Measurements from ENCODE around the gene PTPMT1.

Gene PTPMT1

GRCh38 chr11:47593934-47594855 is 28.8 kb downstream of the PTPMT1 start, which contains the start of gene C1QTNF4:
Gene C1QTNF4, minus strand, starts transcription at chr11:47594411. Its CDS starts 3,601 bp downstream, at chr11:47590810.
- Mint-ChIP-seq H3K36me3 (ENCODE audit: low read depth) (no peaks in the 10 kb centered on the region), H3K9me3 (no peaks in the 10 kb centered on the region), H3K27me3 (ENCODE audit: low read depth) (peaks cover 32% of the 10 kb centered on the region), H3K4me3 (no peak within 1 kb of the TSS), H3K27ac (no peak within 1 kb of the TSS), H3K4me1 (ENCODE audit: low read depth) (peaks cover 8% of the 10 kb centered on the region)
- no peak for DNase-seq (ENCODE audit: low spot score)

- Mint-ChIP-seq H3K4me1 (ENCODE audit: low read depth) (peaks cover 8% of the 10 kb centered on the region), H3K4me3 (no peak overlapping the region), H3K27ac (no peak overlapping the region), H3K9me3 (no peaks in the 10 kb centered on the region), H3K27me3 (ENCODE audit: low read depth) (peaks cover 32% of the 10 kb centered on the region), H3K36me3 (ENCODE audit: low read depth) (no peaks in the 10 kb centered on the region)
- no peak for DNase-seq (ENCODE audit: low spot score)
These were observed 29.6 kb downstream of the PTPMT1 start for GRCh38 chr11:47595029-47595428.

- Mint-ChIP-seq H3K4me3 (no peak overlapping the region), H3K27ac (no peak overlapping the region), H3K4me1 (ENCODE audit: low read depth) (peaks cover 8% of the 10 kb centered on the region), H3K9me3 (no peaks in the 10 kb centered on the region), H3K27me3 (ENCODE audit: low read depth) (peaks cover 32% of the 10 kb centered on the region), H3K36me3 (ENCODE audit: low read depth) (no peaks in the 10 kb centered on the region)
- no peak for DNase-seq (ENCODE audit: low spot score)
These were observed 30.6 kb downstream of the PTPMT1 start for GRCh38 chr11:47595967-47596366.

DNA sequence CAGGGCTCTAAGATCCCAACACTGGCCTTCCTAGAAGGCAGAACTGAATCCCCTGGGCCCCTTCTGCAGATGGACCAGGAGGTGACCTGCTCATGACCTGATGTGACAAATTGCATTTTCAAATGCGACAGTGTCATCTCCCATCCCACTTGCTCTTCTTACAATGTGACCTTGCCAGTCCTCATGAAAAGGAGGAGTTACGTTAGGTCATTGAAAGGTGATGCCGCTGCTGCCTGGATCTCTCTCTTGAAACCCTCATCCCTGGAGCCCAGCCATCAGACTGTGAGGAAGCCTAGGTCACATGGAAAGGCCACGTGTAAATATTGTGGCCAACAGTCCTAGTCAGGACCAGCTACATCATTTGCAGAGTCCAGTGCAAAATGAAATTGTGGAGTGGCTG is 34.5 kb downstream of the PTPMT1 start:
- H3K27ac Mint-ChIP-seq, result no peak overlapping the region
- H3K9me3 Mint-ChIP-seq, result no peaks in the 10 kb centered on the region
- no peaks in the 10 kb centered on the region for H3K4me1 Mint-ChIP-seq (ENCODE audit: low read depth)
- no peaks in the 10 kb centered on the region for H3K36me3 Mint-ChIP-seq (ENCODE audit: low read depth)
- peaks cover 9% of the 10 kb centered on the region for H3K27me3 Mint-ChIP-seq (ENCODE audit: low read depth)
- DNase-seq (ENCODE audit: low spot score), result no peak
- H3K4me3 Mint-ChIP-seq, result no peak overlapping the region

DNA sequence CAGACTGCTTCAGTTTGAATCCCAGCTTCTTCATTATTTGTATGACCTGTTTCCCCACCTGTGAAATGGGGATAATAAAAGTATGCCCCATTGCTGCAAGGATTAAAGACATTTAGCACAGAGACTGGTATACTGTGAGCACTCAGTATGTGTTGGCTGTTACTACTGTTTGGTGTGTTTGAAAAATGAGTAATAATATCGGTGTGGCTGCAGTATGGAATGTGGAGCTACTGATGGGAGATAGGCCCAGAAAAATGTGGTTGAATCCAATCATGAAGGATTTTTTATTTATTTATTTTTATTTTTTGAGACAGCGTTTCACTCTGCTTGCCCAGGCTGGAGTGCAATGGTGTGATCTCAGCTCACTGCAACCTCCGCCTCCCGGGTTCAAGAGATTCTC is 37.9 kb downstream of the PTPMT1 start:
- Mint-ChIP-seq H3K27me3 (ENCODE audit: low read depth) (no peaks in the 10 kb centered on the region), H3K4me1 (ENCODE audit: low read depth) (no peaks in the 10 kb centered on the region), H3K36me3 (ENCODE audit: low read depth) (peaks cover 5% of the 10 kb centered on the region), H3K9me3 (no peaks in the 10 kb centered on the region), H3K27ac (no peak overlapping the region), H3K4me3 (no peak overlapping the region)
- no peak for DNase-seq (ENCODE audit: low spot score)

DNA sequence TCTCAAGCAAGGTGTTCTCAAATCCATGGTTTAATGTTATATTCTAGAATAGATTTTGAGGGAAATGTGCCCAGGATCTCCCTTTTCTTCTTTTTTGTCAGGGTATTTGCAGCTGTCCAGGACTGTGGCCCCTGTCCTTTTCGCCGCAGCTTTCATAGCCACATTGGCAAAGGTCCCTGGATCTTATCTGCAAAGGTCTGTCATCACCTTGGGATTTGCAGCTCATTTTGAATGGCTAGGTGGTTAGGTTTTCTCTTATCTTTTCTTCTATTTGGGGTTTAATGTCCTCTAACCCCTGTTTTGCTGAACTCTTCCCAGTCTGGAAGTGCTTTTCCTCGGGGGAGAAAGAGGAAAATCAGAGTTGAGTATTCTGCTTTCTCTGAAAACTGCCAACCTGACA is 40.5 kb downstream of the PTPMT1 start:
- no peak overlapping the region for H3K27ac Mint-ChIP-seq
- no peak overlapping the region for H3K4me3 Mint-ChIP-seq
- H3K4me1 Mint-ChIP-seq (ENCODE audit: low read depth), result peaks cover 4% of the 10 kb centered on the region
- H3K9me3 Mint-ChIP-seq, result no peaks in the 10 kb centered on the region
- no peaks in the 10 kb centered on the region for H3K27me3 Mint-ChIP-seq (ENCODE audit: low read depth)
- DNase-seq (ENCODE audit: low spot score), result no peak
- H3K36me3 Mint-ChIP-seq (ENCODE audit: low read depth), result peaks cover 7% of the 10 kb centered on the region

DNA sequence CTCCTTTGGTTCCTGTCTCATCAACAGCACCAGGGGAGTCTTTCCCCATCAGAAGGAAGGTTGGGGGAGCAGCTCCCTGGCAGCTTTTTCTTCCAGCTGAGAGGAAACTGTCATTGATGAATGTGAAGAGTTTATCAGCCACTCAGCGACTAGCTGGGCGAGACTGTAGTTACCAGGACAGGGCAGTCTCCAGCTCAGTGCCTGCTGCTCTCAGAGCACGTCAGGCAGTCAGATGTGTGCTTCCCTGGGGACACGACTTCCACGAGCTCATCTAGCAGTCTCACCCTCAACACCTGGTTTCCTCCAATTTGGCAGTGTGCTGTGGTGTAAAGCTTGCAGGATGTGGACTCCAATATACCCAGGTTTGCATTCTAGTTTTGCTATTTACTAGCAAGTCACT is 41.3 kb downstream of the PTPMT1 start:
- H3K4me1 Mint-ChIP-seq (ENCODE audit: low read depth), result peaks cover 8% of the 10 kb centered on the region
- no peaks in the 10 kb centered on the region for H3K9me3 Mint-ChIP-seq
- no peaks in the 10 kb centered on the region for H3K27me3 Mint-ChIP-seq (ENCODE audit: low read depth)
- H3K4me3 Mint-ChIP-seq, result no peak overlapping the region
- H3K27ac Mint-ChIP-seq, result no peak overlapping the region
- peaks cover 11% of the 10 kb centered on the region for H3K36me3 Mint-ChIP-seq (ENCODE audit: low read depth)
- no peak for DNase-seq (ENCODE audit: low spot score)

- Mint-ChIP-seq H3K4me3 (no peak overlapping the region), H3K27me3 (ENCODE audit: low read depth) (no peaks in the 10 kb centered on the region), H3K9me3 (no peaks in the 10 kb centered on the region), H3K27ac (no peak overlapping the region), H3K4me1 (ENCODE audit: low read depth) (peaks cover 9% of the 10 kb centered on the region), H3K36me3 (ENCODE audit: low read depth) (peaks cover 11% of the 10 kb centered on the region)
- DNase-seq (ENCODE audit: low spot score), result no peak
These were observed 42.0 kb downstream of the PTPMT1 start for GRCh38 chr11:47607380-47607779.

- H3K27me3 Mint-ChIP-seq (ENCODE audit: low read depth), result no peaks in the 10 kb centered on the region
- H3K4me3 Mint-ChIP-seq, result no peak overlapping the region
- DNase-seq (ENCODE audit: low spot score), result no peak
- peak overlapping the region; percentile 62 for H3K27ac Mint-ChIP-seq
- H3K9me3 Mint-ChIP-seq, result no peaks in the 10 kb centered on the region
- peaks cover 11% of the 10 kb centered on the region for H3K36me3 Mint-ChIP-seq (ENCODE audit: low read depth)
- H3K4me1 Mint-ChIP-seq (ENCODE audit: low read depth), result peaks cover 9% of the 10 kb centered on the region
These were observed 44.3 kb downstream of the PTPMT1 start for GRCh38 chr11:47609675-47610074.

GRCh38 chr11:47611348-47611794 is 46.0 kb downstream of the PTPMT1 start:
- no peak overlapping the region for H3K4me3 Mint-ChIP-seq
- no peak for DNase-seq (ENCODE audit: low spot score)
- no peaks in the 10 kb centered on the region for H3K9me3 Mint-ChIP-seq
- H3K27me3 Mint-ChIP-seq (ENCODE audit: low read depth), result no peaks in the 10 kb centered on the region
- no peak overlapping the region for H3K27ac Mint-ChIP-seq
- H3K4me1 Mint-ChIP-seq (ENCODE audit: low read depth), result peaks cover 9% of the 10 kb centered on the region
- H3K36me3 Mint-ChIP-seq (ENCODE audit: low read depth), result peaks cover 13% of the 10 kb centered on the region

- Mint-ChIP-seq H3K4me3 (no peak overlapping the region), H3K9me3 (no peaks in the 10 kb centered on the region), H3K4me1 (ENCODE audit: low read depth) (peaks cover 13% of the 10 kb centered on the region), H3K27ac (no peak overlapping the region), H3K36me3 (ENCODE audit: low read depth) (peaks cover 23% of the 10 kb centered on the region), H3K27me3 (ENCODE audit: low read depth) (no peaks in the 10 kb centered on the region)
- no peak for DNase-seq (ENCODE audit: low spot score)
These were observed 49.9 kb downstream of the PTPMT1 start for GRCh38 chr11:47615249-47615648.

DNA sequence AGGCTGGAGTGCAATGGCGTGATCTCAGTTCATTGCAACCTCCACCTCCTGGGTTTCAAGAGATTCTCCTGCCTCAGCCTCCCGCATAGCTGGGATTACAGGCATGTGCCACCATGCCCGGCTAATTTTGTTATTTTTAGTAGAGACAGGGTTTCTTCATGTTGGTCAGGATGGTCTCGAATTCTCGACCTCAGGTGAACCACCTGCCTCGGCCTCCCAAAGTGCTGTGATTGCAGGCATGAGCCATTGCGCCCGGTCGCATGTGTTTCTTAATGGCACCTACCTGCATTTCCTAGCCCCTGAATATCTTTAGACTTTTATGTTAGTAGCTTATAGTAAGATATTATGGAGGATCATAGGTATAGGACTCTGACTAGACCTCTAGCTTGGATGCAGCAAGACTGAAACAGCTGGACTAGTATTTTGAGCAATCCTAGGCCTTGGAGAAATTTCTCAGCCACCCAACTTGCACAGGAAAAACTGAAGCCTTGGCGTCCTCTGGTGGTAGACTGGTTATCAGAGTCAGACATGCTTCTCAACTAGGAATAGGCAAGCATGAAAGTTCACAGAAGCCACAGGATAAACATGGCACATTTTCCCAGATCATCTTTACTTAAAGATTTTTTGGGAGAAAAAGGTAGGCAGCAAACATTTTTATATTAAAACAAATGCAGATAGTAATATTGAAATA is 51.5 kb downstream of the PTPMT1 start:
- Mint-ChIP-seq H3K9me3 (no peaks in the 10 kb centered on the region), H3K27me3 (ENCODE audit: low read depth) (no peaks in the 10 kb centered on the region), H3K4me3 (no peak overlapping the region), H3K4me1 (ENCODE audit: low read depth) (peaks cover 8% of the 10 kb centered on the region), H3K27ac (no peak overlapping the region), H3K36me3 (ENCODE audit: low read depth) (peaks cover 20% of the 10 kb centered on the region)
- DNase-seq (ENCODE audit: low spot score), result no peak

DNA sequence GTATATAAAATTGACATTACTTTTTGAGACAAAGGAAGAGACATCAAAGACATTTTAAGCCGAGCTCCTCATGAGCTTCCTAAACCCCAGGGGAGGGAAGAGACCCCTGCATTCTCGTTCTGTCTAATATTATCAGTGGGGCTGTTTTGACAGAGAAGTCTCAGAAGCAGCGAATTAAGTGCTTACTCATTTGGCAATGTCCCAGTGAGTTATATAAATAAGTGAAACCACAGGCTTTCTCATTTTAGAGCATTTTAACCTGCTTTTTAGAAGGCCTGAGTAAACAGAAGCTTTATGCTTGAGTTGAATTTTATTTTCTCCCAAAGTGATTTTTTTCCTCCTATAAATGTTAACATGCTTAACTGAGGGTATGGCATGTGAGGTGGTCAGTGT is 52.0 kb downstream of the PTPMT1 start:
- Mint-ChIP-seq H3K36me3 (ENCODE audit: low read depth) (peaks cover 20% of the 10 kb centered on the region), H3K27ac (no peak overlapping the region), H3K27me3 (ENCODE audit: low read depth) (no peaks in the 10 kb centered on the region), H3K4me1 (ENCODE audit: low read depth) (peaks cover 8% of the 10 kb centered on the region), H3K4me3 (no peak overlapping the region), H3K9me3 (no peaks in the 10 kb centered on the region)
- no peak for DNase-seq (ENCODE audit: low spot score)

DNA sequence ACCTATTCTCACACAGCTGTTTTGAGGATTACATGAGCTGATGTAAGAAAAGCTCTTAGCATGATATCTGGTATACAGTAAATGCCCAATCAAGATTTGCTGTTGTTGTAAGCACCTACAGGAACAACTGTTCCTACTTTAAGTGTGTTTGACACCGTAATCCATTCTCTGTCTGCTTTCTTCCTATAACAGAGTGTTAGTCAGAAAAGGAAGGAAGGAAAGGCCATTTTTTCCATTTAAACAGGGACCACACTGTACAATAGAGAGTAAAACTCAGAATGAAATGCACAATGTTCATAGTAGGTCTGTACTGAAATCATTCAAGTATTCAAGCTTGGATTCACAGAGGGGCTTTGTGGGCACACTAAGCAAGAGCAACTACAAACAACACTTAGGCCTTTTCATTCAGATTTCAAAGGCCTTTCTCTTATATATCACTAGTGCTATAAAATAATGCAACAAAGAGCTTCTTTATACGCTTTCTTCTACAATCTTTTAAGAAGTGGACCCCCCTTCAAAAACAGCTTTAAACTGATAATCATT is 55.5 kb downstream of the PTPMT1 start:
- H3K36me3 Mint-ChIP-seq (ENCODE audit: low read depth), result peaks cover 35% of the 10 kb centered on the region
- DNase-seq (ENCODE audit: low spot score), result no peak
- no peak overlapping the region for H3K4me3 Mint-ChIP-seq
- no peaks in the 10 kb centered on the region for H3K27me3 Mint-ChIP-seq (ENCODE audit: low read depth)
- no peaks in the 10 kb centered on the region for H3K9me3 Mint-ChIP-seq
- no peak overlapping the region for H3K27ac Mint-ChIP-seq
- H3K4me1 Mint-ChIP-seq (ENCODE audit: low read depth), result peaks cover 8% of the 10 kb centered on the region

All from T-helper 2 cell treated with Interferon-gamma antibody and Interleukin-4, amounts not matched to agents 5 μg/mL and 100 μg/mL, for 36 hours (primary cell).